GM12878 (cell line): ENCODE data around the gene UAP1L1. TPM values are rescaled to one million over a fixed set of nuclear protein-coding genes. Genes with fewer than 3 reads are reported as not detected.

ENCODE experiments used
- BRCA1 ChIP-seq: IDR thresholded peaks from 2 replicates; pipeline ENCODE4 v1.6.1; 2011; ENCODE audit warnings: low read depth, low read length, improper control_type of control experiment
- CBFB ChIP-seq: IDR thresholded peaks from 2 replicates; pipeline ENCODE4 v1.6.1; 2016; ENCODE audit warnings: antibody characterized with exemption, low read depth
- CREM ChIP-seq: IDR thresholded peaks from 2 replicates; pipeline ENCODE4 v1.6.1; 2014; ENCODE audit warnings: antibody characterized with exemption, low read depth
- FOXK2 ChIP-seq: fragments of 450-650 bp; IDR thresholded peaks from 2 replicates; pipeline ENCODE4 v1.6.1; 2017; ENCODE audit warnings: mild to moderate bottlenecking, moderate library complexity
- HDGF ChIP-seq: fragments of 450-650 bp; IDR thresholded peaks from 2 replicates; pipeline ENCODE4 v1.6.1; 2016; ENCODE audit warnings: antibody characterized with exemption
- JUNB ChIP-seq: IDR thresholded peaks from 2 replicates; pipeline ENCODE4 v1.6.1; 2016; ENCODE audit warnings: antibody characterized with exemption, mild to moderate bottlenecking
- MTA2 ChIP-seq: fragments of 450-650 bp; IDR thresholded peaks from 2 replicates; pipeline ENCODE4 v1.6.1; 2016; ENCODE audit warnings: low read depth, mild to moderate bottlenecking, moderate library complexity
- MTA3 ChIP-seq: IDR thresholded peaks from 2 replicates; pipeline ENCODE4 v1.6.1; 2012; ENCODE audit warnings: low read length, inconsistent platforms, borderline replicate concordance
- MXI1 ChIP-seq: fragments of 150-350 bp; IDR thresholded peaks from 2 replicates; pipeline ENCODE4 v1.6.1; 2011; ENCODE audit warnings: low read depth, mild to moderate bottlenecking, inconsistent platforms, low read length, improper control_type of control experiment
- NBN ChIP-seq: fragments of 450-650 bp; IDR thresholded peaks from 2 replicates; pipeline ENCODE4 v1.6.1; 2016
- PAX8 ChIP-seq: fragments of 450-650 bp; IDR thresholded peaks from 2 replicates; pipeline ENCODE4 v1.6.1; 2017; ENCODE audit warnings: mild to moderate bottlenecking, moderate library complexity
- RAD21 ChIP-seq: IDR thresholded peaks from 2 replicates; pipeline ENCODE4 v1.6.1; 2011; ENCODE audit warnings: mild to moderate bottlenecking, low read depth, low read length, moderate library complexity; ENCODE audit not compliant: insufficient read depth
- RB1 ChIP-seq: fragments of 450-650 bp; formaldehyde crosslinking; IDR thresholded peaks from 2 replicates; pipeline ENCODE4 v1.6.1; 2017; ENCODE audit warnings: mild to moderate bottlenecking, borderline replicate concordance
- RFX5 ChIP-seq: IDR thresholded peaks from 2 replicates; pipeline ENCODE4 v1.6.1; 2011; ENCODE audit warnings: low read depth, low read length, improper control_type of control experiment
- SMAD5 ChIP-seq: IDR thresholded peaks from 2 replicates; pipeline ENCODE4 v1.6.1; 2016; ENCODE audit warnings: antibody characterized with exemption, low read depth
- SMC3 ChIP-seq: IDR thresholded peaks from 2 replicates; pipeline ENCODE4 v1.6.1; 2011; ENCODE audit warnings: low read length, improper control_type of control experiment, borderline replicate concordance
- ZBED1 ChIP-seq: IDR thresholded peaks from 2 replicates; pipeline ENCODE4 v1.6.1; 2016; ENCODE audit warnings: borderline replicate concordance
- polyA plus RNA-seq, 11 experiments: library from polyadenylated mRNA; depleted of rRNA in 4 of 11; unstranded in 6 of 11; stranded (reverse) in 5 of 11; fragments of >200 nt; fragmentation: Nextera tagmentation in 4 of 11; fragmentation: Illumina TruSeq in 1 of 11; extraction: Ambion mirVana in 4 of 11; extraction: Trizol in 1 of 11; gene quantifications; 1 replicate in 1 of 11; 2 replicates in 10 of 11; pipeline versions ENCODE4 v1.2.1 to v1.2.3, GENCODE V29; 2011 to 2016; ENCODE audit warnings: inconsistent platforms in 2 of 11, missing spikeins in 2 of 11, low read depth in 1 of 11
- total RNA-seq, 4 experiments: library from RNA; depleted of rRNA in 3 of 4; stranded (reverse); fragments of >200 nt in 3 of 4; fragmentation: Illumina TruSeq in 1 of 4; extraction: Trizol in 1 of 4; gene quantifications; 2 replicates each; pipeline versions ENCODE4 v1.2.1 to v1.2.3, GENCODE V29; 2013 to 2021
- TF ChIP-seq, protein P1 (sequence below): IDR thresholded peaks from 2 replicates; pipeline ENCODE4 v1.6.1; 2012; ENCODE audit warnings: low read depth, low read length, improper control_type of control experiment
- TF ChIP-seq, protein P2 (sequence below): fragments of 450-650 bp; IDR thresholded peaks from 2 replicates; pipeline ENCODE4 v1.6.1; 2016; ENCODE audit warnings: mild to moderate bottlenecking, moderate library complexity, borderline replicate concordance
- TF ChIP-seq, protein P3 (sequence below): IDR thresholded peaks from 2 replicates; pipeline ENCODE4 v1.6.1; 2012; ENCODE audit warnings: low read depth, low read length, improper control_type of control experiment
- TF ChIP-seq, protein P4 (sequence below): IDR thresholded peaks from 2 replicates; pipeline ENCODE4 v1.6.1; 2012; ENCODE audit warnings: low read depth, low read length, improper control_type of control experiment
- TF ChIP-seq, protein P5 (sequence below): fragments of 450-650 bp; formaldehyde crosslinking; IDR thresholded peaks from 2 replicates; pipeline ENCODE4 v1.5.0; 2022; ENCODE audit warnings: mild to moderate bottlenecking, missing genetic modification characterization

The UAP1L1 gene
- total and polyA plus RNA-seq, 10 of the 15 experiments (the other 5 are each of a cell fraction or from before 2014, with no cell fraction given): 0.29 to 15.7 (median 5.8) TPM

DNA sequence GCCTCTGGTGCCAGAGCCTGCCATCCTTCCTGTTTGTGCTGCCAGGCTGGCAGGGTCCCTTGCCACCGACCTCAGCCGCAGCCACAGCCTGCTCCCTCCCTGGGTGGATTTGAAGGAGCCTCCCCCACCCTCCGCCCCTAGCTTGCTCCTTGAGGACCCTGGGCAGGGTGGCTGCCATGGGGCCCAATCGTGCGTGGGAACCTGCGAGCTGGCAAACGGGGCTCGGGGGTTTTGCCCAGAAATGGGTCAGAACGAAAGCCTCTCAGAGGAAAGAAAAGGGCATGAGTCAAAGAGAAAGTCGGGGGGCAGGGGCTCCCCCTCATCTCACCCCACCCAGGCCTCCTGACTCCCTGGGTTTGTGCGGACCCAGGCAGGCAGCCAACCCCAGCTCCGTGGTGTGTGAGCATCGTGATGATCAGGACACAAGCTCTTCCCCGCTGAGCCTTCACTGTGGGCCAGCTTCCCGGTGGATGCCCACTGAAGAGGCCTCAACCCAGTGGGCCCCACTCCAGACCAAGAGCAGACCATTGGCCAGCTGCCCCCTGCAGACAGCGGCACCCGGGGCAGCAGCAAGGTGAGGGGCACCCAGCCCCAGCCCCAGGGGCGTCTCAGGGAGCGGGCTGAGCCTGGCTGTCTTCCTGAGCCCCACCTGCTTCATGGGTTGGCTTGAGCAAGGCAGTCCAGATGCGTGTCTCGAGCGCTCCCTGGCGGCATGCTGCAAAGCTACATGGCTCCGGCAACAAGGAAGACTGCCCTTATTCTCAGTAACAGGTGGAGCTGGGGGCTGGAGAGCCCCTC lies 42.4 kb upstream of the UAP1L1 start (continued):
- no peak for TF ChIP-seq FOXK2
- TF ChIP-seq RFX5: no peak
- TF ChIP-seq CREM: no peak
- peak; percentile 67; the same call in 1 of the 2 replicates for TF ChIP-seq MTA2
- no peak for TF ChIP-seq RB1
- no peak for TF ChIP-seq SMAD5
- TF ChIP-seq, protein P1, sequence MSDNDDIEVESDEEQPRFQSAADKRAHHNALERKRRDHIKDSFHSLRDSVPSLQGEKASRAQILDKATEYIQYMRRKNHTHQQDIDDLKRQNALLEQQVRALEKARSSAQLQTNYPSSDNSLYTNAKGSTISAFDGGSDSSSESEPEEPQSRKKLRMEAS: no peak
- TF ChIP-seq RAD21: peak; percentile 95
- peak; percentile 98 for TF ChIP-seq SMC3
- no peak for TF ChIP-seq BRCA1
- TF ChIP-seq, protein P2, sequence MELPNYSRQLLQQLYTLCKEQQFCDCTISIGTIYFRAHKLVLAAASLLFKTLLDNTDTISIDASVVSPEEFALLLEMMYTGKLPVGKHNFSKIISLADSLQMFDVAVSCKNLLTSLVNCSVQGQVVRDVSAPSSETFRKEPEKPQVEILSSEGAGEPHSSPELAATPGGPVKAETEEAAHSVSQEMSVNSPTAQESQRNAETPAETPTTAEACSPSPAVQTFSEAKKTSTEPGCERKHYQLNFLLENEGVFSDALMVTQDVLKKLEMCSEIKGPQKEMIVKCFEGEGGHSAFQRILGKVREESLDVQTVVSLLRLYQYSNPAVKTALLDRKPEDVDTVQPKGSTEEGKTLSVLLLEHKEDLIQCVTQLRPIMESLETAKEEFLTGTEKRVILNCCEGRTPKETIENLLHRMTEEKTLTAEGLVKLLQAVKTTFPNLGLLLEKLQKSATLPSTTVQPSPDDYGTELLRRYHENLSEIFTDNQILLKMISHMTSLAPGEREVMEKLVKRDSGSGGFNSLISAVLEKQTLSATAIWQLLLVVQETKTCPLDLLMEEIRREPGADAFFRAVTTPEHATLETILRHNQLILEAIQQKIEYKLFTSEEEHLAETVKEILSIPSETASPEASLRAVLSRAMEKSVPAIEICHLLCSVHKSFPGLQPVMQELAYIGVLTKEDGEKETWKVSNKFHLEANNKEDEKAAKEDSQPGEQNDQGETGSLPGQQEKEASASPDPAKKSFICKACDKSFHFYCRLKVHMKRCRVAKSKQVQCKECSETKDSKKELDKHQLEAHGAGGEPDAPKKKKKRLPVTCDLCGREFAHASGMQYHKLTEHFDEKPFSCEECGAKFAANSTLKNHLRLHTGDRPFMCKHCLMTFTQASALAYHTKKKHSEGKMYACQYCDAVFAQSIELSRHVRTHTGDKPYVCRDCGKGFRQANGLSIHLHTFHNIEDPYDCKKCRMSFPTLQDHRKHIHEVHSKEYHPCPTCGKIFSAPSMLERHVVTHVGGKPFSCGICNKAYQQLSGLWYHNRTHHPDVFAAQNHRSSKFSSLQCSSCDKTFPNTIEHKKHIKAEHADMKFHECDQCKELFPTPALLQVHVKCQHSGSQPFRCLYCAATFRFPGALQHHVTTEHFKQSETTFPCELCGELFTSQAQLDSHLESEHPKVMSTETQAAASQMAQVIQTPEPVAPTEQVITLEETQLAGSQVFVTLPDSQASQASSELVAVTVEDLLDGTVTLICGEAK: no peak
- 0 out of 2 replicates have a peak, but pooled peaks have one; percentile 22 for TF ChIP-seq CBFB
- TF ChIP-seq PAX8: no peak
- TF ChIP-seq, protein P3, sequence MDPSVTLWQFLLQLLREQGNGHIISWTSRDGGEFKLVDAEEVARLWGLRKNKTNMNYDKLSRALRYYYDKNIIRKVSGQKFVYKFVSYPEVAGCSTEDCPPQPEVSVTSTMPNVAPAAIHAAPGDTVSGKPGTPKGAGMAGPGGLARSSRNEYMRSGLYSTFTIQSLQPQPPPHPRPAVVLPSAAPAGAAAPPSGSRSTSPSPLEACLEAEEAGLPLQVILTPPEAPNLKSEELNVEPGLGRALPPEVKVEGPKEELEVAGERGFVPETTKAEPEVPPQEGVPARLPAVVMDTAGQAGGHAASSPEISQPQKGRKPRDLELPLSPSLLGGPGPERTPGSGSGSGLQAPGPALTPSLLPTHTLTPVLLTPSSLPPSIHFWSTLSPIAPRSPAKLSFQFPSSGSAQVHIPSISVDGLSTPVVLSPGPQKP: no peak
- TF ChIP-seq, protein P4, sequence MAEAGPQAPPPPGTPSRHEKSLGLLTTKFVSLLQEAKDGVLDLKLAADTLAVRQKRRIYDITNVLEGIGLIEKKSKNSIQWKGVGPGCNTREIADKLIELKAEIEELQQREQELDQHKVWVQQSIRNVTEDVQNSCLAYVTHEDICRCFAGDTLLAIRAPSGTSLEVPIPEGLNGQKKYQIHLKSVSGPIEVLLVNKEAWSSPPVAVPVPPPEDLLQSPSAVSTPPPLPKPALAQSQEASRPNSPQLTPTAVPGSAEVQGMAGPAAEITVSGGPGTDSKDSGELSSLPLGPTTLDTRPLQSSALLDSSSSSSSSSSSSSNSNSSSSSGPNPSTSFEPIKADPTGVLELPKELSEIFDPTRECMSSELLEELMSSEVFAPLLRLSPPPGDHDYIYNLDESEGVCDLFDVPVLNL: no peak
- no peak; the same call in 1 of the 2 replicates for TF ChIP-seq MTA3
- peak; percentile 88 for TF ChIP-seq JUNB
- TF ChIP-seq HDGF: 0 out of 2 replicates have a peak, but pooled peaks have one; percentile 57
- TF ChIP-seq, protein P5, sequence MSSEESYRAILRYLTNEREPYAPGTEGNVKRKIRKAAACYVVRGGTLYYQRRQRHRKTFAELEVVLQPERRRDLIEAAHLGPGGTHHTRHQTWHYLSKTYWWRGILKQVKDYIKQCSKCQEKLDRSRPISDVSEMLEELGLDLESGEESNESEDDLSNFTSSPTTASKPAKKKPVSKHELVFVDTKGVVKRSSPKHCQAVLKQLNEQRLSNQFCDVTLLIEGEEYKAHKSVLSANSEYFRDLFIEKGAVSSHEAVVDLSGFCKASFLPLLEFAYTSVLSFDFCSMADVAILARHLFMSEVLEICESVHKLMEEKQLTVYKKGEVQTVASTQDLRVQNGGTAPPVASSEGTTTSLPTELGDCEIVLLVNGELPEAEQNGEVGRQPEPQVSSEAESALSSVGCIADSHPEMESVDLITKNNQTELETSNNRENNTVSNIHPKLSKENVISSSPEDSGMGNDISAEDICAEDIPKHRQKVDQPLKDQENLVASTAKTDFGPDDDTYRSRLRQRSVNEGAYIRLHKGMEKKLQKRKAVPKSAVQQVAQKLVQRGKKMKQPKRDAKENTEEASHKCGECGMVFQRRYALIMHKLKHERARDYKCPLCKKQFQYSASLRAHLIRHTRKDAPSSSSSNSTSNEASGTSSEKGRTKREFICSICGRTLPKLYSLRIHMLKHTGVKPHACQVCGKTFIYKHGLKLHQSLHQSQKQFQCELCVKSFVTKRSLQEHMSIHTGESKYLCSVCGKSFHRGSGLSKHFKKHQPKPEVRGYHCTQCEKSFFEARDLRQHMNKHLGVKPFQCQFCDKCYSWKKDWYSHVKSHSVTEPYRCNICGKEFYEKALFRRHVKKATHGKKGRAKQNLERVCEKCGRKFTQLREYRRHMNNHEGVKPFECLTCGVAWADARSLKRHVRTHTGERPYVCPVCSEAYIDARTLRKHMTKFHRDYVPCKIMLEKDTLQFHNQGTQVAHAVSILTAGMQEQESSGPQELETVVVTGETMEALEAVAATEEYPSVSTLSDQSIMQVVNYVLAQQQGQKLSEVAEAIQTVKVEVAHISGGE (CRISPR knock-in tag): no peak
- TF ChIP-seq ZBED1: no peak
- no peak for TF ChIP-seq MXI1
- peak; percentile 71; the same call in 1 of the 2 replicates for TF ChIP-seq NBN
